ENCODE results near the gene HSD17B10.
A peak's percentile ranks its signal among the peaks of the same experiment; 100 is the strongest.
"Not testable (repeated sequence)": the region's sequence is repeated elsewhere in the genome, so short reads cannot be mapped to it uniquely, and the experiment has no call there.

HSD17B10 gene

DNA sequence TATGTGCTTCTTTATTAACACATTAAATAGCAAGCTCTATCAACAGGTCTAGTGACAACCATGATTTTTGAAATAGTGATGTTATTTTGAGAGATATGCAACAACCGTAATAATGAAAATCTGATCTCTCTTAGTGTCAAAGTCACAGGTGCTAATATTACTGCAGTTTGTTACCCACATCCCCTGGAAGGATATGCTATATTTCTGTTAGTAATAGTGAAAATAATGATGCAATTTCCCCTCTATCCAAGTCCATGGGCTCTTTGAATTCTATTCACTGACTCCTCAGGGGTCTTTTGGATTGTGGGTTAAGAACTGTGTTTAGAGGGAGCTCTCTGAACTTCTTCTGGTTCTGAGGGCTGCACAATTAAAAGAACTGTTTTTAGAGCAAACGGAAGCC, 3.0 kb upstream of the HSD17B10 start:
- no peak for DNase-seq (ENCODE audit: low read depth)

GRCh38 chrX:53435997-53436396, 1.8 kb upstream of the HSD17B10 start:
- DNase-seq (ENCODE audit: low read depth), result peak; percentile 31

- no peak for DNase-seq (ENCODE audit: low read depth)
These were observed 3.9 kb downstream of the HSD17B10 start for GRCh38 chrX:53430231-53430630.

DNA sequence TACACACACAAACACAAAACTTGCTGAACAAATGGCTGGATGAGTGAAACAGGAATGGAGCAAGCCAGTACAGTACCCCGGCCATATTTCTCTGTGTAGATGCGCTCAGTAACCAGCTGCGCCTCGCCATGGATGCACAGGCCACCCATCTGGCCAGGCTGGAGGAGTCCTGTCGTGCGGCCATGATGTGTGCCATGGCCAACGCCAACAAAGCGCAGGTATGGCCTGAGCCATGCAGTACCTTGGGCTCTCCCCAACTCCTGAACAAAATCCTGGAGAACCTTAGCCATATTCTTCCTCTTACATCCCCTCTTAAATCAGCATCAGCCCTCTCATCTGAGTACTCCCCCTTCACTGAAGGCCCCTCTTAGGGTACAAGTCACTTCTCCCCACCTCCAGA, 4.4 kb downstream of the HSD17B10 start:
- DNase-seq (ENCODE audit: low read depth), result no peak

DNA sequence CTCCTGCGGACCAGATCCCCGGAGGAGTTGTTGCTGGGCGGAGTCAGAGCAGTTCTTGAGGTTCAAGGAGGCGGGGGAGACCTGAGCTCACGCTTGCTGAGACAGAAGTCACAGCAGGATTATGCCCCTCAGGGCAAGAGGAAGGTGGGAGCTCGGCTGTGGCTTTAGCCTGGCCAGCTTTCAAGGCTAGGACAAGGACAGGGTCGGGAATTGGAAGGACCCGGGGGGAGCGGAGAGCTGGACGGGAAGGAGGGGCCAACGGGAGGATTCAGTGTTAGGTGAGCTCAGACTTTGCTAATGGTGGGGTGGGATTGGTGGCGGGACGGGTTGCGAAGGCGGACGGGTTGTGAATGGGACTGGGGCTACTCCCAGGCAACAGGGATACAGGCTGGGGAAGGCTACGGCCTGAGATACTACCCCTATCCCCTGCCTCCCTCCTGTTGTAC, 11.3 kb downstream of the HSD17B10 start, which contains the start of gene RIBC1:
Gene RIBC1 (plus strand): TSS at position 13 of the 446 bp plus-strand sequence. CDS start 3,404 bp downstream, outside the sequence.
- DNase-seq (ENCODE audit: low read depth), result no peak

DNA sequence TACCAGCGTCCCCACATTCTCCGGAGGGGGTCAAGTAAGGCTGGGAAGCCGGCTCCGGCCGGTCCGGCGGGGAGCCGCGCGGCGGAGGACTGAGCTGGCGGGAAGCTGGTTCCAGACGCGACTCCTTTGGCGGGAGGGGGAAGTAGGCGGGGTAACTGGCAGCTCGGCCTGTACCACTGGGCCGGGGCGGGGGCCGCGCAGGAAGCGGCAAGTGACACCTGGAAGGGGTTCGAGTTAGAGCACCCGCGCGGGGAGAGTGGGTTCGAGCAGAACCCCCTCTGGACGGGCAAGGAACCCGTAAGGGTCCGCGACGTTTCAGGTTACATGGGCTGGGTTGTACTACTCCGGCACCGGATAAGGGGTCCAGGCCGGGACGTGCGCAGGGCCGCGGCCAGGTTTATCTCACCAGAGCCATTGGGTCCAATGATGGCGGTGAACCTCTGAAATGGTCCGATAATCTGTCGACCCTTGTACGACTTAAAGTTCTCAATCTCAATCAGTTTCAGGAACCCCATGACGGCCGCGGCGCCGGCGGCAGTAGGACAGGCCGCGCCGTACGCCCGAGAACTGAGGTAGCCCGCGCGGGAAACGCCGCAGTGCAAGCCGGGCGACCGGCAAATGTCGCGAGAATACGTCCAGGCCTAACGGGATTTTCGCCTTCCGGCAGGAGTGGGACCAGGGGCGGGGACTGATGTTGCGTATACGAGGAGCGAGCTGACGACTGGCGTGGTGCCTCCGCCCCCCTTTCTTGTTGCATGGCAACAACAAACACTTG, 11.9 kb downstream of the HSD17B10 start, which contains the start of gene SMC1A:
Gene SMC1A (minus strand): TSS at position 569 of the 775 bp plus-strand sequence. CDS start 54 bp downstream, at position 515.
- DNase-seq (ENCODE audit: low read depth), result peak; percentile 87

- DNase-seq (ENCODE audit: low read depth), result peak; percentile 7
These were observed 12.4 kb downstream of the HSD17B10 start for GRCh38 chrX:53421772-53422085.

DNA sequence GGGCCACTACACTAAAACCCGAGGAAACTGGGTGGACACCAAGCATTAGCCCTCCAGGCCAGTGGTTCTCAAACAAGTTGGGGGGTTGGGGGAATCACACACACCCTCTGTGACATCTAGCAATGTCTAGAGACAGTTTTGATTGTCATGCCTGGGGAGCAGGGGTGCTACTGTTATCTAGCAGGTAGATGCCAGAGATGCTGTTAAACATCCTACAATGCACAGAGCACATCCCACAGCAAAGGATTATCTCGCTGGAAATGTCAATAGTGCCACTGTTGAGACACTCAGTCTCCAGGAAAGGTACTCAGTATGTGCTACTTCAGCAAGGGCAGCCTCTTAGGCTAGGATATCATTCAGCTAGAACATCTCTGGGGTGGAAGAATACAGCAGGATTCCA, 13.0 kb downstream of the HSD17B10 start:
- no peak for DNase-seq (ENCODE audit: low read depth)

GRCh38 chrX:53420351-53420750, 13.8 kb downstream of the HSD17B10 start:
- not testable (repeated sequence) for DNase-seq (ENCODE audit: low read depth)

DNA sequence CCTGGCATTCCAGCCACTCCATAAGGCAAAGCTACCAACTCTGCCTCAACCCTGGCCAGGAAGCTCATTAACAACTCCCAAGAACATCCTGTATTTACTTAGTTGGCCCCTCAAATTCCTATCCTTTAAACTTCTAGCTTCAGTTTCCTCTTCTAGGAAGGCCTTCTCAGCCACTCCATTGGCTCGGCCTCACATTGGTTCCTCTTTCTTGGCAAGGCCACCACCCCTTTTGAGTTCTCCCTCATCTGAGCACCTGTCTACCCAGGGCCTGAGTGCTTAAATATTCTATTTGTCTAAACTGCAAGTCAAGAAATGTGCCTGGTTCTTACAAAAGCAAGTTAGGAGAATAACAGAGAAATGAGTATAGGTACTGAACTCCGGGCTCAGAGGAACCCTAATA, 21.7 kb downstream of the HSD17B10 start:
- no peak for DNase-seq (ENCODE audit: low read depth)

DNA sequence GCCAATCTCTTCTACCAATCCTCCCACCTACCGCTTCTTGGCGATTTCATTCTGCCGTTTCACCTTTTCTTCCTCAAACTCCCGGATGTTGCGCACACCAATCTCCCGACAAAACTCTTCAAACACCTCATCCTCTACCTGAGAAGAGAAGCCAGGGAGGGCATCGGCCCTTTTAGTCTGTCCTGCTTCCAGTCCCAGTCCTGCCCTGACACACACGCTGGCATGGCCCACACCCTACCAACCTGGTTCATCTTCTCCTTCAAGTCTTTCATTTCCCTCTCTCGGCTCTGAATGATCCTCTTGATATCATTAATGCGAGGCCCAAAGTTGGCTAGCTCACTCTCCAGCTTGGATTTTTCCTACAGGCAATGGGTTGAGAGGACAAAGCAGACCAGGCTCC, 30.6 kb downstream of the HSD17B10 start:
- no peak for DNase-seq (ENCODE audit: low read depth)

DNA sequence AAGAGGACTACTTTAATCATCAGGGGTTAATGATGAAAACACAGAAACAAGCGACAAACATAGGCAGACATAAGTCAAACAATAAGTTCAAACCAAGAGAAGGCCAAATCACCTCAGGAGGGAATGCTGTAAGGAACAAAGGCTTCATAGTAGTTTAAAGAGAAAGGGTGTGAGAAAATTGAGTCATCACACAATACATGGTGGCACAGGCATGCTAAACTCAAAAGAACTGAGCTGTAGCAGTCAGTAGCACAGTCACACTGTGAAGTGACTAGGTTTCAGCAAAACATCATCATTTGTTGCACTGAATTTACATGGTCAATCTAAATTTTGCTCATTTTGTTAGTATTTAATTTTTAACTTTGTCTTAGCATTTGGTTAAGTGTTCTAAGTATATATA, 36.0 kb downstream of the HSD17B10 start:
- DNase-seq (ENCODE audit: low read depth), result no peak

DNA sequence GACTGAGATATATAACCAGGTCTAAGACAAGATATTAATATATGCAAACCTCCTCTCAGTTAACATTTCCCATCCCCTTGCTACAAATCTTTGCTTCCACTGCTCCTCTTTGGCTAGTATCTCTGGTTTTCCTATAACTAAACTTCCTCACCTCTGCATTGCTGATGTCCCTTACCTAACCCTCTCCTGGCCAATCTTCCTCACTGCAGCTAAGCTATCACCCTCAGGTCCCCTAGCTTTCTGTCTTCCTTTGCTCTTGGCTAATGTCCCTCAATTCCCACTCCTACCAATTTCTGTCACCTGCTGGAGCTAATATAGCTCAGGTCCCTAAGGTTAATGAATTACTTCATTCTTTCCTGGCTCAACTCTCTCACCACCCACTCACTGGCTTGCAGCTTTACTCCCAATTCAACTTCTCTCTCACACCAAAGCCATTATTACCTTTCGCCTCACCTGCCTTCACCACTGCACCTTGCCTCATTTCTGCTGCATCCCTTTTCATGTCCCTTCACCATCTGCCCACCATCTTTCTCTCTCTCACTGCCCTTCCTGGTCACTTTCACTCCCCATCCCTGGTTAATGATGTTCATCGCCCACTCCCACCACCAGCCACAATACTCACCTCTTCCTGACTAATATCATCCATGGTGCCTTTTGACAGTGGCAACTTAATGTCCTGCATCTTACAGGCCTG, 38.4 kb downstream of the HSD17B10 start:
- DNase-seq (ENCODE audit: low read depth), result no peak

DNA sequence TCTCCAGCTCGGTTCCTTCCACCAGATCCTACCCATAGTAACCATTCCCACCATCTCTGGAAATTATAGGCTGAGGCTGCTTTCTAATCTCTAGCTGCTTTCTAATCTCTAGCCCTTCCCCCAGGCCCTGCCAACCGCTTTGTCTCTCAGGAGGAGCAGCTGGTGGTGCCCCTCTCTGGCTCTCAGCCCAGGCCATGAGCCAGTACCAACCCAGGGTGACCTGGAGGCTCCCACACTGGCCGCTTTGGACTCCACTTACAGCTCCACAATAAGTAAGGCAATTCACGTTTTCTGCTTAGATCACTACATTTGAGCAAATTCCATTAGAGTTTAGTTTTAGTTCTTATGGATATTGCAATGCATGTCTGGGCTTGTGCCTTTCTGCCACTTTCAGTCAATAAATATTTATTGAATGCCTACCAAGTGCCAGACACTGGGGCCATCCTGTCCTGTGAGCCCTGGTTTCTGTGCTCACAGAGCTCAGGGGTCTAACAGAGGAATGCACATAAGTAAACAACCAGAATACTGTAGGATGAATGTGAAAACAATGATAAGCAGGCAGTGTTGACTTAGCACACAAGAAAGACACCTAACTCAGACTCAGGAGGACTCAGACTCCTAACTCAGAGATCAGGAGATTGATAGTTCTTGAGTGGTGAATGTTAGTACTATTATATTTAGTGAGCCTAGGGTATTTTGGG, 50.6 kb downstream of the HSD17B10 start:
- no peak for DNase-seq (ENCODE audit: low read depth)
